ENCODE results near the gene HS3ST1.

Gene HS3ST1

DNA sequence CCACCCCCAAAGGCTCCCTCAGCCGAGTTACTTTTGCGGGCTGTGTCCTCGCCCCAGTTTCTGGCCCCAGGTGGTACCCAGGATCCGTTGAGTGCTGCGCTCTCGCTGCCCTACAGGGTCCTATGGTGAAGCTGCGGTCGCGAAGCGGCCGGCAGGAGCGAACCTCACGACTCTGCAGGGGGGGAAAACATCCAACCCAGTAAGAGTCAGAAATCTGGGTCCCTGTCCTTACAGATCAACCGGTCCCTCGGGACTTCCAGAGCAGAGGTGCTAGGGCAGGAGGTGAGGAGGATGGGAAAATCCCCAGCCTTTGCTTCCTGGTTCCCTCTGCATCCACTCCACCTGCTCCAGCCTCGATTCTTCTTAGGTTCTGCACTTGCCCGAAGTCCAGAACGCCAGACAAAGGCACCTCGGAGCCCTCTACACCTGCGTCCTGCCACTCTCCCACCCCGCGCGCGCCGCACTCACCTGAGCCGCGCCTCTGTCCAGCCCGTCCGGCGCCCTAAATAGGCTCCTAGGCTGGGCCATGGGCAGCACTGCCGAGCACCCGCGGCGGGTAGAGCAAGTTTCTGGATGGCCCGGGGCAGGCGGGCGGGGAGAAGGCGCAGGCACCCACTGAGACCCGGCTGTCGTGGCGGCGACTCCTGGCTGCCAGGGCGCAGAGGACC, at the start of gene HS3ST1:
TSS of gene HS3ST1 (minus strand) at position 664 of the 668 bp plus-strand sequence. CDS start 28,889 bp downstream, outside the sequence.
- DNase-seq: peak; percentile 74

DNA sequence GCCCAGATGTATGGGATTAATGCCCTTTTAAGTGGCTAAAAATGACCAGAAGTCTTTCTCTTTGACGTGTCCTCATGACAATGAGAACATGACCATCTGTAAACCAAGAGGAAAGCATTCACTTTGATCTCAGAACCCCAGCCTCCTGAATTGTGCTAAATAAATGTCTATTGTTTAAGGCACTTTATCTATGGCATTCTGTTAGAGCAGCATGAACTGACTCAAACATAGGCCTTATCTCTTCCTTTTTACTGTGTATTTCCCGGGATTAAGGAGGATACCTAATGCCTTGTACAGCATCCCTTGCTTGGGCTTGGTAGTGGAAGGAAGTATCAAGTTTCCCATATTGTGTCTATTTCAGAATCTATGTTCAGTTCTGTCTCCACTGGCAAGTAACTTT, 47.2 kb upstream of the HS3ST1 start:
- no peak for DNase-seq

GRCh38 chr4:11474146-11474545, 45.5 kb upstream of the HS3ST1 start:
- no peak for DNase-seq

DNA sequence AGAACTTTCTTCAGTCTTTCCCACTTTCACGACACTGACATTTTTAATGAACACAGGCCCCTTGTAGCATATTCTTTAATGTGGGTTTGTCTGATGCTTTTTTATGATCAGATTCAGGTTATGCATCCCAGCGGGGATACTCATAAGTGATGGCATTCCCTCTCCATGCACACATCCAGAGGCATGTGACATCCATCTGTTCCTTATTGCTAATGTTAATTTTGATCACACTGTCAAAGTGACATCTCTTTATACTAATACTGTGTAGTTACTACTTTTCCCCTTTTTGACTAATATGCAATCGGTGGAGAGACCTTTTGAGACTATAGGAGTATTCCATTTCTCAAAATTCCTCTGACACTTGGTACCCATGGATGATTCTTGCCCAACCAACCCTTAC, 43.8 kb upstream of the HS3ST1 start:
- no peak for DNase-seq

GRCh38 chr4:11471618-11472017, 42.9 kb upstream of the HS3ST1 start:
- peak; percentile 1 for DNase-seq

GRCh38 chr4:11471046-11471441, 42.4 kb upstream of the HS3ST1 start:
- no peak for DNase-seq

DNA sequence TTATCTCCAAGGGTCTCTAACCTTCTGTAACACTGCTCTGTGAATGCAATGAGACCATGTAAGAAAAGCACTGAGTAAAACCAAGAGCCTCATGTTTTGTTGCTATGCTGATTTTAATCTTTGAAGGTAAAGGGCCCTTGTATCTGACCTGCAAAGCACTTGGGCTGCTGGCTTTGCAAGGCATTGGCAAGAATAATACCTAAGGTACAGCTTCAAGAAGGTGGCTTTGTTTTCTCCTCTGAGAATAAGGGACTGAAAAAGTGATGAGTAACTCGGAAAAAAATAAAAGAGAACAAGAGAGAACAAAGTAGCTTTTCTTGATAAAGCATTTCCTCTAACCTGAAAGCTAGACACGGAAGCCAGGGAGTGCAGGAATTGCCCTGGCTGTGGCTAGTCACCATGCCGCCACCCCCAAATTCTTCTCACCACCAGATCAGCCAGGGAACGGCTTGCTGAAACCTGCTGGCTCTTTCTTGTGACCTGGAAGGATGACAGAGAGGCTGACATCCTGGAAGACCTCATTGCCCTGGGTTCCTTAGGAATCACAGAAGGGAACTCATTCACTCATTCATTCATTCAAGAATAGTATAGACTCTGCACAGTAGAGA, 41.8 kb upstream of the HS3ST1 start:
- no peak for DNase-seq

DNA sequence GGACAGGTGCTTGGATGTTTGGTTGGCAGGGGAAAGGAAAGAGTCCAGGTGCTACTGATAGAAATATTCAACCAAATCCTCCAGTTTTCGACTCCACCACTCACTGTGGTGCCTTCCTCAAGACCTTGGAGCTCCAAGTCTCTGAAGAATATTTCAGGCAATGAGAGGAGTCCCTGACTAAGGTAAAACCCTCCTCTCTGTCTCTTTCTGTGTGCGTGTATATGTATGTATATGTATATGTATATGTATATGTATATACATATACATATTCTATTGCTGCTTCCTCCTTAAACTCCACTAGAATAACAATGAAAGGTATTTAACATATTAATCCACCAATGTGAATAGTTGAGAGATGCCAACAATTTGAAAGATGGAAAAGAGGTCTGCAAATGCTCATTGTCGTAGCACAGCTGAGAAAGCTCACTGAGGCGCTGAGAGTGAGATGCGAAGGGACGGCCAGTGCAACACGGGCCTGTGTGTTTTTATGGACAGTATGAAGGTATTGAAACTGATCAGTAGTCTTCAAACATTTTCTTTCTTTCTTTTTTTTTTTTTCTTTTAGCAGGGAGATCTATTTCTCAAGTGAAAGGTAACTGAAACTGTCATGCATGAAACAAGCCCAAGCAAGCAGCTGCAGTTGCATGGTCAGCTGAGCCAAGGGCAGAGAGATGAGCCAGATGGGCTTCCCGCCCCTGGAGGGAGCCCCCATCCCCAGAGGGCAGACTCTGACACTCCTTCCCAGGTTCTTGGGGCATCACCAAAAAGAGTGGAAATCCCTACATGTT, 41.1 kb upstream of the HS3ST1 start:
- DNase-seq: peak; percentile 11

DNA sequence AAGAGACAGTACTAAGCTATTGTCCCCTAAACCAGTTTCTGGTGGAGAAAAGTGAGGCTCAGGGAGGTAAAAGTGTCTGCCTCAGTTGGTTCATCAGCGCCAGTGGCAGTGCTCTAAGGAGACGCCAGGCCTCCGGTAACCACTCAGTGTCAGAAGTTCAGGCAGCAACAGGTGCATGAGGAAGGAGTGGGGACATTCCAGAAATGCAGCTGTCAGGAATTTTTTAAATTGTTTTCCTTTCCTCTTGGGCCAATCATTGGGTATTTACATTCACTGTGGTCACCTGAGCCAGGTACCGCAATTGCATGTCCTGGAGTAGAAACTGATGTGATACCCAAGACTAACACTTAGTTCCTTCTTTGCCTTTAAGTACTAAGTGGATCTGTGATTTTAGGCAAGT, 40.2 kb upstream of the HS3ST1 start:
- no peak for DNase-seq

- peak; percentile 4 for DNase-seq
These were observed 39.2 kb upstream of the HS3ST1 start for GRCh38 chr4:11467931-11468330.

DNA sequence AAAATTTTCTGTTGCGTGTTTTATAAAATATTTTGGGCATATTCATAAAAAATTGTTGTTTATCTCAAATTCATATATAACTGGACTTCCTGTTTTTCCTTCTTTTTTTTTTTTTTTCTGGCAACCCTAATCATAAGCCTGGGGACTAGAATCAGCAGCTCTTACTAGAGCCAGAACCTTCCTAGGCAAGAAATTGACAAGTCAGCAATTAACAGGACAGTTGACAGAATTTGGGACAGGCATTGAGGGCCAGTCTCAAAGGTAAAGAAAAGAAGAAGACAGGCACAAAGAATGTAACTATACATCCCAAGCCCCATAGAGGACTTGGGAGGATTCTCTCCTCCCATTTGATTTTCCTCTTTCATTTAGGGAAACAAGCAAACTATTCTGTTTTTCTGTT, 35.0 kb upstream of the HS3ST1 start:
- no peak for DNase-seq

- peak; percentile 5 for DNase-seq
These were observed 27.7 kb upstream of the HS3ST1 start for GRCh38 chr4:11456401-11456800.

DNA sequence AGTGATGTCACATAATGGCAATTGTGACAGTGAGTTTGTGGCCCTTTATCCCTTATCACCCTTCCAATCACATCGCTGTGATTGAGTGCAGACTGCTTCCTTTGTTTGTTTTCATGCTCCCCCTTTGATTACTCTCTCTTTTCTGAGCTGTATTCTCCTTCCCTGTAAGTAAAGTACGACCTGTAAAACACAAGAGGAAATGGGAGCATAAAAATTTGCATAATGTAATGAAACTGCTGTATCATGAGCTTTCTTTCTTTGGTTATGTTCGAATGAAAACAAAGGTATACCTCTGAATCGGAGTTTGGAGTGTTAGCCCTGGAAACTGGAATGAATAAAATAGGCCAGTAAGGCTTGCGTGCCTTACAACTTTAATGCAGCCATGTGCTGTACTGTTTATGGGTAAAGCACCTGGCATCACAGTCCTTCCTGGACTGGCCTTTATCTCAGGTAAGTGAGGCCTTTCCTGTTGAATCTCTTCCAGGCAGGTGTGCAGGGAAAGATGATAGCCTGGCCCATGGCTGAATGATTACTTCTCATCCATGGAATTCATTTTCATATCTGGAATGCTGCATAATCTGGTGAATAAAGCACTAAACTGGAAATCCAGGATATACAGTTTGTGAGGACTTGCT, 26.6 kb upstream of the HS3ST1 start:
- DNase-seq: peak; percentile 12

GRCh38 chr4:11451716-11452115, 23.0 kb upstream of the HS3ST1 start:
- no peak for DNase-seq

GRCh38 chr4:11446155-11446811, 17.6 kb upstream of the HS3ST1 start:
- no peak for DNase-seq

GRCh38 chr4:11441194-11441556, 12.5 kb upstream of the HS3ST1 start:
- no peak for DNase-seq

DNA sequence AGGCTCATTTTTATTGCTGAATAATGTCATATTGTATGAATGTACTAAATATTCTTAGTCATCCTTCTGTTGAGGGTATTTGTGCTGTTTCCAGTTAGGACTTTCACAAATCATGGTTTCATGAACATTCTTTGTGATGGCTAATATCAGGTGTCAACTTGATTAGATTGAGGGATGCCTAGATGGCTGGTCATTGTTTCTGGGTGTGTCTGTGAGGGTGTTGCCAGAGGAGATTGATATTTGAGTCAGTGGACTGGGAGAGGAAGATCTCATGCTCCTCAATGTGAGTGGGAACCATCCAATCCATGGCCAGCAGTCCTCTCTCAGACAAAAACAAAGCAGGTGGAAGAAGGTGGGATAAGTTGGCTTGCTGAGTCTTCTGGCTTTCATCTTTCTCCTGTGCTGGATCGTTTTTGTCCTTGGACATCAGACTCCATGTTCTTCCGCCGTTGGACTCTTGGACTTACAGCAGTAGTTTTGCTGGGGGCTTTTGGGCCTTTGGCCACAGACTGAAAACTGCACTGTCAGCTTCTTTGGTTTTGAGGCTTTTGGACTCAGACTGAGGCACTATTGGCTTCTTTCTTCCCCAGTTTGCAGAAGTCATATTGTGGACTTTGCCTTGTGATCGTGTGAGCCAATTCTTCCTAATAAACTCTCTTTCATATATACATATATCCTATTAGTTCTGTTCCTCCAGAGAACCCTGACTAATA, 11.9 kb upstream of the HS3ST1 start:
- DNase-seq: no peak

GRCh38 chr4:11439836-11440235, 11.1 kb upstream of the HS3ST1 start:
- DNase-seq: no peak

GRCh38 chr4:11438647-11439046, 10.0 kb upstream of the HS3ST1 start:
- no peak for DNase-seq

GRCh38 chr4:11436673-11437072, 8.0 kb upstream of the HS3ST1 start:
- peak; percentile 56 for DNase-seq

DNA sequence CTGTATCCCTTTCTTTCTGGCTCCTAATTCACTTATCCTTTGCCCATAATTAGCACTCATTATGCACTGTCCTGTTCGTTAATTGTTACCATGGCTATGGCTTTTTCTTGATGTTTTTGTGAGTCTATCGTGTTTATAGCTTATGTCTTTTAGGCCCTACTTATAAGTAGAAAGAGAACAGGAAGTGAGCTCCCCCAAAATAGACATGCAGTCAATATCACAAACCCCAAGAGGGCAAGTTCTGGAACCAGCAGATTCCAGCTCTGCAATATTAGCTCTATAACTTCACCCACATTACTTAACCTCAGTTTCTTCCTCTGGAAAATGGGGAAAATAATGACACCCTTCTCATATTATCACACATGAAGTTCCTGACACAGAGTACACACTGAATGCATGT, 7.4 kb upstream of the HS3ST1 start:
- DNase-seq: no peak

- no peak for DNase-seq
These were observed 6.9 kb upstream of the HS3ST1 start for GRCh38 chr4:11435557-11435956.

Data from NCI-H69 (cell line).